HG02973 (cell line): ENCODE data around the gene PHGDH.
"Not testable (repeated sequence)": the region's sequence is repeated elsewhere in the genome, so short reads cannot be mapped to it uniquely, and the experiment has no call there.

ENCODE experiments used
- ATAC-seq: cut with Tn5 transposase; IDR thresholded peaks from one replicate; pipeline ENCODE4 v1.9.1; 2021; ENCODE audit warnings: moderate library complexity; ENCODE audit not compliant: unreplicated experiment

Gene PHGDH

GRCh38 chr1:119786046-119786445 lies 74.3 kb downstream of the PHGDH start:
- not testable (repeated sequence) for ATAC-seq

- ATAC-seq = not testable (repeated sequence)
Measured at GRCh38 chr1:119786473-119787050, 74.8 kb downstream of the PHGDH start.

- no peak for ATAC-seq
Measured at GRCh38 chr1:119787776-119788175, 76.0 kb downstream of the PHGDH start.

- no peak for ATAC-seq
Measured at GRCh38 chr1:119790451-119791198, 78.9 kb downstream of the PHGDH start.

- no peak for ATAC-seq
Measured at GRCh38 chr1:119791377-119791776, 79.6 kb downstream of the PHGDH start.
